GM12874 (cell line): ENCODE measurements around the gene SLC7A1.

ENCODE experiments used
- TF ChIP-seq, protein P1 (sequence below): IDR thresholded peaks from 2 replicates; pipeline ENCODE4 v1.5.1; 2011; ENCODE audit warnings: low read depth, mild to moderate bottlenecking, control low read depth, low read length, moderate library complexity; ENCODE audit not compliant: insufficient read depth

SLC7A1 gene

DNA sequence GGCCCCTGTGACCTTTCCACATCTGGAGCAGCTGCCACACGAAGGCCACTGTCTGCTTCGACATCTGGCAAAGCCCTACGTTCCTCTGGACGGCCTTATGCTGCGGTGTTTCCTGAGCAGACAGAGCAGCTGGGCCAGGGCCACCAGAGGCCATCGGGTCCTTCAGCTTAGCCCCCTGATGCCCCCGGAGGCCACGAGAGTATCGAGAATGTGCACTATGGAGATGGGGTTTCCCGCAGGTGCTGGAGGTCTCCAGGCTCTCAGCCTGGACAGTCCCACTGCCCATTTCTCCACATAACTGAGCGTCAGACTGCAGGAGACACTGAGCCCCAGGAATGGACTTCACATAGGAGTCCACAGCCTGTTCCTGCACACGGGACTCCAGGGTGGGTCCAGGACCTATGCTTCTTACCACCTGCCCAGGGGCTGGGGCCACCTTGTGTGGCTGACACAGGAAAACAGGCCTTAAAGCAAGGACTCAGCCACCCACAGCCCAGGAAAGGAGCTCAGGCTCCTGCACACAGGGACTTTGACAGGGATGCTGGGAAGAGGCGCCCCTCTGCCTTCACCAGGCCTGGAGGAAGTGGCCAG is 80.7 kb downstream of the SLC7A1 start:
- TF ChIP-seq, protein P1, sequence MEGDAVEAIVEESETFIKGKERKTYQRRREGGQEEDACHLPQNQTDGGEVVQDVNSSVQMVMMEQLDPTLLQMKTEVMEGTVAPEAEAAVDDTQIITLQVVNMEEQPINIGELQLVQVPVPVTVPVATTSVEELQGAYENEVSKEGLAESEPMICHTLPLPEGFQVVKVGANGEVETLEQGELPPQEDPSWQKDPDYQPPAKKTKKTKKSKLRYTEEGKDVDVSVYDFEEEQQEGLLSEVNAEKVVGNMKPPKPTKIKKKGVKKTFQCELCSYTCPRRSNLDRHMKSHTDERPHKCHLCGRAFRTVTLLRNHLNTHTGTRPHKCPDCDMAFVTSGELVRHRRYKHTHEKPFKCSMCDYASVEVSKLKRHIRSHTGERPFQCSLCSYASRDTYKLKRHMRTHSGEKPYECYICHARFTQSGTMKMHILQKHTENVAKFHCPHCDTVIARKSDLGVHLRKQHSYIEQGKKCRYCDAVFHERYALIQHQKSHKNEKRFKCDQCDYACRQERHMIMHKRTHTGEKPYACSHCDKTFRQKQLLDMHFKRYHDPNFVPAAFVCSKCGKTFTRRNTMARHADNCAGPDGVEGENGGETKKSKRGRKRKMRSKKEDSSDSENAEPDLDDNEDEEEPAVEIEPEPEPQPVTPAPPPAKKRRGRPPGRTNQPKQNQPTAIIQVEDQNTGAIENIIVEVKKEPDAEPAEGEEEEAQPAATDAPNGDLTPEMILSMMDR: no peak

DNA sequence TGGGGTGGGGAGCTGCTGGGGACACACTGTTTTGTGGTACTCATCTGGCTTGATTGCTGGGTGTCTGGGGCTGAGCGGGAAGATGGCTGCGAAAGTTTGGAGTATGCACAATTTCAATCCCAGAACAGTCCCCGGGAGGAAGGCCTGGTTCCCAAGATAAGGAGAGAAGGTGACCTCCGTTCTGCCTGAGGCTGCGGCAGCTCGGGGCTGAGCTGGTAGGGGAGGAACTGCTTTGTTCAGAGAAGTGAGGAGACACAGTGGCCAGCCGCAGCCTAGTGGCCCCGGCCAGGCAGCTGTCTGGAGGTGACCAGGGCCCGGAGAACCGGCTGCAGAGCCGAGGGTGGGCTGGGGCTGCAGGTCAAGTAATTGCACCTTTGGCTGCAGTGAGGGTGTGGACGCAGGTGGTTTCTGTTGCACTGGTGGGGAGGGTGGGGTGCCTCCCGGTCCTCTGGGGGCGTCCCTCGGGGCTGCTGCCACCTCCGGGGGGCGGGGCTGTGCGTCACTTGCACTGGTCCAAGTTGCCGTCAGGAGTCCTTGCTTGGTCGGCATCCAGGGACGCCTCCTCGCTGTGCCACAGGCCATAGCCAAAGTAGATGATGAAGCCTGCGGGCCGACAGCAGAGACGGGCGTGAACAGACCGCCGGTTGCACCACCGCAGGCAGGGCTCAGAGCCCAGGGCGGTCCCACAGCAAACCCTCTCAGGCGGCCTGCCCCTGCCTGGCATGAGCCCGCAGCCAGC is 81.3 kb downstream of the SLC7A1 start:
- TF ChIP-seq, protein P1: no peak

DNA sequence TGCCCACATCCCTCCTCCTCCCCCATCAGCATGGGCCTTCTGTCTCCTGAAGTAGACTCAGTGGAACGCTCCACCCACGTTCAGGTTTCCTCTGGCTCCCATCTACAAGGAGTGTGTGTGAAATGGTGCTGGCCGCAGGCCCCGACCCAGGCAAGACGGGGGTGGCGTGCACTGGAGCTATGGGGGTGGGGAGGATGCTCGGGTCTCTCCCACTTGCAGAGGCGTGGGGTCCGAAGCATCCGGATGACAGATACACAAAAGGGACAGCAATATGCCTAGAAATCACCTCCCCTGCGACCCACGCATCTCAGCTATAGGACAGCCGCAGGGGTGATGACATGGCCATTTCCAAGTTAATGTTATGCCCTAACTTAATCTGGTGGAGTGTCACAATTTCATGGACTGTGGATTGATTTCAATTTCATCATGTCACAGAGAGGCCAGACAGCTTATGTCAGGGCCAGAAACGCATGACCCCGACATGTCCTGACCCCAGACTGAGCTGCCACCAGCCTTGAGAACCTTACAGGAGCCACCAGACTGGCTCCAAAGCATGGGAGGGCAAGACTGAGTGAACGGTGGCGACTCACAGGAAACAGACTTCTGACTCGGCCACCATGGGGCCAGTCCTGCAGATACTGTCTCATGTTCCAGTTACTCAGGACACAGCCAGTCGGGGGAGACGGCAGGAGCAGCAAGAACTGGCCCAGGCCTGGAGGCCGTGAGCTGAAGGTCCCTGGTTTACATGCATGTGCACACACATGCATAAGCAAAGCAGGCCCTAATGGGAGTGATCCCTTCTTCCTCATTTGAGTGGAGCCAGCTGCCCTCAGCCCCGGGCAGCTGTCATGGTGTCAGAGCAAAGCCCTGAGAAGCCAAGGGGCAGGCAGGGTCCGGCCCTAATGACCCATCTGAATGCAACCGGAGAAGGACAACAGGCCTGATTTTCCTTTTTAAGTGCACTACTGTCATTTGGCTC is 82.2 kb downstream of the SLC7A1 start:
- TF ChIP-seq, protein P1: no peak

DNA sequence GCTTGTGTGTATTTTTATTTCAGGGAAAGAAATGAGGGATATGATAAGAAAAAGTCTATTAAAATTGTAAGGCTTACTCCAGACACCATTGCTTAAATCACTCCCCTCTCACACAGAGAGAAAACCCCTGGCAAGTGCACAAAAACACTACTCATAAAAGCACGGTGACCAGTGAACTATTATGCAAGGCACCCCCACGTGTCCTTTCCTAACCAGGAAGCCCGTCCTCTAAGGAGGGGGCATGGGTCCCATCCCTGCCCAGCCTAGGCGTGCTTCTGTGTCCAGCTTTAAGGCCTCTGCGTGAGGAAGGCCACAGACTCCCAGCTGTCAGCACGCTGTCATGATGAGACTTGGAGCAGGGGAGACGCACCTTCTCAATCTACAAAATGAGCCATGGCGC is 83.5 kb downstream of the SLC7A1 start:
- TF ChIP-seq, protein P1: no peak

DNA sequence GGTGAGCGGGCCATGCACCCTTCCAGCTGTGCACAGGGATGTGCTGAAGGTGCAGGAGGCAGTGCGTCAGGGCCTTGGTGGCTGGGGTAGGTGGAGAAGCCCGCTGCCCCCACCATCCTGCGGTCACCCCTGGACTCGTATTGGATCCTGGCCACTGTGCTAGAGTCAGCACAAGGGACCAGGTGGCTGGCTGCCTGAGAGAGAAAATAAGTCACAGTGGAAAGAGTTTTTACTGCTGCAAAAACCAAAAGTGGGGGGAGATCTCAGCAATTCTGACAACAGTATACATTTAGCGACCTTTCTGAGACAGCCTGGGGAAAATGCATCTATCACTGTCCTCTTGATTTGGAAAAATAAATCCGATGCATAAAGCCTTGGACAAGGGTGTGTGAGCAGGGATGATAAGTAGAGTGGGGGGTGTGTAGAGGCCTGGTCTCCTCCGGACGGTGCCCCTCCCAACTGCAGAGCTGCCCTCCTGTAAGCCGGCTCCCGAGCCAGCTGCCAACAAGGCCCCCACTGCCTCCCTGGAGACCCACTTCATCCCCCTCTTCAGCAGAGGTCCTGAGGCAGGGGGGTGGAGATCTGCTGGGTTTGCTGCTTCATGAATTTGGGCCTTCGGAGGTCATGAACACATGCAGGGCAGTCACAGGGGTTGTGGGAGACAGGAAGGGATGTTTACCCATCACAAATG is 84.2 kb downstream of the SLC7A1 start:
- TF ChIP-seq, protein P1: no peak

DNA sequence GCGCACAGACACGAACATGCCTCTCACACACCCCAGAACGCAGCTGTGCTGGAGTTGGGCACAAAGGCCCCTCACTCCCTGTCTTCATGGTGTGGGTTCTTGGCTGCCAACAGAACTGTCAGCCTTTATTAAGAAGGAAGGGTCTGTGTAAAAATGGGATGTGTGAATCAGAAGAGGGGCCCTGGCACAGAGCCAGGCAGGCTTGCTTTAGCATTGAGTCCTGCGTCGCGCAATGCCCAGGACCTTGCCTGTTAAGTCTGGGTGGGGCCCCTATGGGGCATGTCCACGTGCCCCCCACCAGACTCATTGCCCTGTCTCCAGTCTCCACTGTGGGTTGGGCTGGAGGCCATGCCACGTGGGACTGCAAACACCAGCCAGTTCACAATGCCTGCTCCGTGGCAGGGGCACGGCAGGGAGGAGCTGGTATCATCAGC is 84.8 kb downstream of the SLC7A1 start:
- TF ChIP-seq, protein P1: no peak
